HG02588 (cell line): Measurements from ENCODE around the gene PPP6R1.
"Not testable (repeated sequence)": the region's sequence is repeated elsewhere in the genome, so short reads cannot be mapped to it uniquely, and the experiment has no call there.

Source experiments
- ATAC-seq: cut with Tn5 transposase; IDR thresholded peaks from one replicate; pipeline ENCODE4 v1.9.1; 2021; ENCODE audit warnings: mild to moderate bottlenecking, moderate library complexity; ENCODE audit not compliant: unreplicated experiment

Gene PPP6R1

GRCh38 chr19:55224679-55225414 lies 34.0 kb downstream of the PPP6R1 start:
- not testable (repeated sequence) for ATAC-seq

- ATAC-seq: no peak
These were observed 34.7 kb downstream of the PPP6R1 start for GRCh38 chr19:55224038-55224665.

- ATAC-seq: no peak
These were observed 35.4 kb downstream of the PPP6R1 start for GRCh38 chr19:55223291-55224037.

GRCh38 chr19:55220525-55220924 lies 38.3 kb downstream of the PPP6R1 start:
- ATAC-seq: no peak

- no peak for ATAC-seq
These were observed 42.2 kb downstream of the PPP6R1 start for GRCh38 chr19:55216461-55217198.

GRCh38 chr19:55213547-55213946 lies 45.3 kb downstream of the PPP6R1 start:
- ATAC-seq: no peak

GRCh38 chr19:55212447-55212846 lies 46.4 kb downstream of the PPP6R1 start:
- no peak for ATAC-seq

- ATAC-seq: no peak
These were observed 48.9 kb downstream of the PPP6R1 start for GRCh38 chr19:55209693-55210472.

GRCh38 chr19:55208880-55209692 lies 49.7 kb downstream of the PPP6R1 start, which contains the start of gene PTPRH:
PTPRH (minus strand) TSS chr19:55209501; CDS start chr19:55209433, 68 bp downstream.
- no peak for ATAC-seq

GRCh38 chr19:55206664-55207500 lies 51.9 kb downstream of the PPP6R1 start:
- ATAC-seq: no peak

- ATAC-seq: not testable (repeated sequence)
These were observed 56.6 kb downstream of the PPP6R1 start for GRCh38 chr19:55202199-55202598.

- ATAC-seq: no peak
These were observed 59.1 kb downstream of the PPP6R1 start for GRCh38 chr19:55199620-55200204.

GRCh38 chr19:55198651-55199050 lies 60.2 kb downstream of the PPP6R1 start:
- ATAC-seq: no peak

- no peak for ATAC-seq
These were observed 61.3 kb downstream of the PPP6R1 start for GRCh38 chr19:55197528-55197927.

GRCh38 chr19:55196803-55197202 lies 62.0 kb downstream of the PPP6R1 start:
- ATAC-seq: no peak

GRCh38 chr19:55193481-55193880 lies 65.3 kb downstream of the PPP6R1 start:
- ATAC-seq: no peak

- ATAC-seq: no peak
These were observed 69.4 kb downstream of the PPP6R1 start for GRCh38 chr19:55189403-55189835.

- no peak for ATAC-seq
These were observed 70.2 kb downstream of the PPP6R1 start for GRCh38 chr19:55188625-55189024.
